GM12878 (cell line): Measurements from ENCODE around the gene PAQR5.

Source experiments
- ATF2 ChIP-seq: IDR thresholded peaks from 2 replicates; pipeline ENCODE4 v1.6.1; 2012; ENCODE audit warnings: low read length, inconsistent platforms
- ATF3 ChIP-seq: IDR thresholded peaks from 2 replicates; pipeline ENCODE4 v1.6.1; 2011; ENCODE audit warnings: low read depth, mild to moderate bottlenecking, low read length, moderate library complexity, borderline replicate concordance; ENCODE audit errors: extremely low read depth
- CTCF ChIP-seq, 3 experiments: IDR thresholded peaks in 2 of 3; conservative IDR thresholded peaks in 1 of 3; 2 replicates each; pipeline ENCODE4 v1.5.1; 2011; ENCODE audit warnings: low read depth in 3 of 3, low read length in 3 of 3, mild to moderate bottlenecking in 3 of 3, control low read depth in 2 of 3, moderate library complexity in 2 of 3, inconsistent platforms in 1 of 3, mixed read lengths in 1 of 3; ENCODE audit not compliant: control insufficient read depth in 2 of 3, insufficient read depth in 1 of 3; ENCODE audit errors: extremely low read depth in 1 of 3
- EZH2 ChIP-seq: IDR thresholded peaks from 2 replicates; pipeline ENCODE4 v1.6.1; 2012; ENCODE audit warnings: low read depth, mild to moderate bottlenecking, control low read depth, inconsistent platforms, low read length, borderline replicate concordance; ENCODE audit not compliant: control insufficient read depth
- JUNB ChIP-seq: IDR thresholded peaks from 2 replicates; pipeline ENCODE4 v1.6.1; 2016; ENCODE audit warnings: antibody characterized with exemption, mild to moderate bottlenecking
- POLR2A ChIP-seq: IDR thresholded peaks from 2 replicates; pipeline ENCODE4 v1.6.1; 2011; ENCODE audit warnings: low read depth, mild to moderate bottlenecking, low read length
- POLR2AphosphoS5 ChIP-seq: IDR thresholded peaks from 2 replicates; pipeline ENCODE4 v1.6.1; 2011; ENCODE audit warnings: mild to moderate bottlenecking, low read length, inconsistent platforms
- SP1 ChIP-seq: IDR thresholded peaks from one replicate; pipeline ENCODE4 v1.6.1; 2011; ENCODE audit warnings: low read depth, low read length
- ZNF217 ChIP-seq: fragments of 450-650 bp; IDR thresholded peaks from 2 replicates; pipeline ENCODE4 v1.6.1; 2017; ENCODE audit warnings: antibody characterized with exemption, mild to moderate bottlenecking
- ZNF274 ChIP-seq: IDR thresholded peaks from one replicate; pipeline ENCODE4 v1.8.0; 2011; ENCODE audit not compliant: insufficient read length, insufficient read depth
- TF ChIP-seq, protein P1 (sequence below): fragments of 450-650 bp; IDR thresholded peaks from 2 replicates; pipeline ENCODE4 v1.6.1; 2017; ENCODE audit warnings: antibody characterized with exemption, mild to moderate bottlenecking, moderate library complexity
- TF ChIP-seq, protein P2 (sequence below): fragments of 450-650 bp; IDR thresholded peaks from 2 replicates; pipeline ENCODE4 v1.6.1; 2017; ENCODE audit warnings: mild to moderate bottlenecking, moderate library complexity
- TF ChIP-seq, protein P3 (sequence below): fragments of 450-650 bp; IDR thresholded peaks from 2 replicates; pipeline ENCODE4 v1.6.1; 2018; ENCODE audit warnings: borderline replicate concordance, mild to moderate bottlenecking; ENCODE audit not compliant: partially characterized antibody

DNA sequence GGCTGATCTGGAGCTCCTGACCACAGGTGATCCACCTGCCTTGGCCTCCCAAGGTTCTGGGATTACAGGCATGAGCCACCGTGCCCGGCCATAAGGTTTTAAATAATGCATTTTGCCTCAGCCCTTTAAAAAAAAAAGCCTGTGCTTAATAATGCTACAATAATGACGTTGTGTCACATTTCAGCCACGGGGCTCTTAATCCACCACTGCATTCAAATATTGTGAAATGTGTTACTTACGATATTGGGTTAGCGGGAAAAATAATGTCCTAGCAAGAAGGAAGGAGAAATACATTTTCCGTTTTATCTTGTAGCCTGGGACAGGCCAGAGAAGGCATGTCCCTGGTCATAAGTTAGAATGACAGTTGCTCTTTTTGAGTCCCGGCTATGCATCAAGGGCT lies 17.6 kb downstream of the PAQR5 start:
- TF ChIP-seq ZNF274 (no peak), CTCF (IDR thresholded peaks at IDR 0.05 in 2 of 3, conservative IDR thresholded peaks at IDR 0.05 in 1 of 3; ENCODE audit: control insufficient read depth in 2 of 3, extremely low read depth in 1 of 3, insufficient read depth in 1 of 3, low read depth in 3 of 3, low read length in 3 of 3) (no peak), ZNF217 (no peak), EZH2 (no peak), POLR2AphosphoS5 (no peak), POLR2A (no peak), ATF2 (no peak), ATF3 (no peak), SP1 (no peak), JUNB (no peak)
- TF ChIP-seq, protein P1, sequence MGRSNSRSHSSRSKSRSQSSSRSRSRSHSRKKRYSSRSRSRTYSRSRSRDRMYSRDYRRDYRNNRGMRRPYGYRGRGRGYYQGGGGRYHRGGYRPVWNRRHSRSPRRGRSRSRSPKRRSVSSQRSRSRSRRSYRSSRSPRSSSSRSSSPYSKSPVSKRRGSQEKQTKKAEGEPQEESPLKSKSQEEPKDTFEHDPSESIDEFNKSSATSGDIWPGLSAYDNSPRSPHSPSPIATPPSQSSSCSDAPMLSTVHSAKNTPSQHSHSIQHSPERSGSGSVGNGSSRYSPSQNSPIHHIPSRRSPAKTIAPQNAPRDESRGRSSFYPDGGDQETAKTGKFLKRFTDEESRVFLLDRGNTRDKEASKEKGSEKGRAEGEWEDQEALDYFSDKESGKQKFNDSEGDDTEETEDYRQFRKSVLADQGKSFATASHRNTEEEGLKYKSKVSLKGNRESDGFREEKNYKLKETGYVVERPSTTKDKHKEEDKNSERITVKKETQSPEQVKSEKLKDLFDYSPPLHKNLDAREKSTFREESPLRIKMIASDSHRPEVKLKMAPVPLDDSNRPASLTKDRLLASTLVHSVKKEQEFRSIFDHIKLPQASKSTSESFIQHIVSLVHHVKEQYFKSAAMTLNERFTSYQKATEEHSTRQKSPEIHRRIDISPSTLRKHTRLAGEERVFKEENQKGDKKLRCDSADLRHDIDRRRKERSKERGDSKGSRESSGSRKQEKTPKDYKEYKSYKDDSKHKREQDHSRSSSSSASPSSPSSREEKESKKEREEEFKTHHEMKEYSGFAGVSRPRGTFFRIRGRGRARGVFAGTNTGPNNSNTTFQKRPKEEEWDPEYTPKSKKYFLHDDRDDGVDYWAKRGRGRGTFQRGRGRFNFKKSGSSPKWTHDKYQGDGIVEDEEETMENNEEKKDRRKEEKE, result no peak
- TF ChIP-seq, protein P2, sequence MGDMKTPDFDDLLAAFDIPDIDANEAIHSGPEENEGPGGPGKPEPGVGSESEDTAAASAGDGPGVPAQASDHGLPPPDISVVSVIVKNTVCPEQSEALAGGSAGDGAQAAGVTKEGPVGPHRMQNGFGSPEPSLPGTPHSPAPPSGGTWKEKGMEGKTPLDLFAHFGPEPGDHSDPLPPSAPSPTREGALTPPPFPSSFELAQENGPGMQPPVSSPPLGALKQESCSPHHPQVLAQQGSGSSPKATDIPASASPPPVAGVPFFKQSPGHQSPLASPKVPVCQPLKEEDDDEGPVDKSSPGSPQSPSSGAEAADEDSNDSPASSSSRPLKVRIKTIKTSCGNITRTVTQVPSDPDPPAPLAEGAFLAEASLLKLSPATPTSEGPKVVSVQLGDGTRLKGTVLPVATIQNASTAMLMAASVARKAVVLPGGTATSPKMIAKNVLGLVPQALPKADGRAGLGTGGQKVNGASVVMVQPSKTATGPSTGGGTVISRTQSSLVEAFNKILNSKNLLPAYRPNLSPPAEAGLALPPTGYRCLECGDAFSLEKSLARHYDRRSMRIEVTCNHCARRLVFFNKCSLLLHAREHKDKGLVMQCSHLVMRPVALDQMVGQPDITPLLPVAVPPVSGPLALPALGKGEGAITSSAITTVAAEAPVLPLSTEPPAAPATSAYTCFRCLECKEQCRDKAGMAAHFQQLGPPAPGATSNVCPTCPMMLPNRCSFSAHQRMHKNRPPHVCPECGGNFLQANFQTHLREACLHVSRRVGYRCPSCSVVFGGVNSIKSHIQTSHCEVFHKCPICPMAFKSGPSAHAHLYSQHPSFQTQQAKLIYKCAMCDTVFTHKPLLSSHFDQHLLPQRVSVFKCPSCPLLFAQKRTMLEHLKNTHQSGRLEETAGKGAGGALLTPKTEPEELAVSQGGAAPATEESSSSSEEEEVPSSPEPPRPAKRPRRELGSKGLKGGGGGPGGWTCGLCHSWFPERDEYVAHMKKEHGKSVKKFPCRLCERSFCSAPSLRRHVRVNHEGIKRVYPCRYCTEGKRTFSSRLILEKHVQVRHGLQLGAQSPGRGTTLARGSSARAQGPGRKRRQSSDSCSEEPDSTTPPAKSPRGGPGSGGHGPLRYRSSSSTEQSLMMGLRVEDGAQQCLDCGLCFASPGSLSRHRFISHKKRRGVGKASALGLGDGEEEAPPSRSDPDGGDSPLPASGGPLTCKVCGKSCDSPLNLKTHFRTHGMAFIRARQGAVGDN, result no peak
- TF ChIP-seq, protein P3, sequence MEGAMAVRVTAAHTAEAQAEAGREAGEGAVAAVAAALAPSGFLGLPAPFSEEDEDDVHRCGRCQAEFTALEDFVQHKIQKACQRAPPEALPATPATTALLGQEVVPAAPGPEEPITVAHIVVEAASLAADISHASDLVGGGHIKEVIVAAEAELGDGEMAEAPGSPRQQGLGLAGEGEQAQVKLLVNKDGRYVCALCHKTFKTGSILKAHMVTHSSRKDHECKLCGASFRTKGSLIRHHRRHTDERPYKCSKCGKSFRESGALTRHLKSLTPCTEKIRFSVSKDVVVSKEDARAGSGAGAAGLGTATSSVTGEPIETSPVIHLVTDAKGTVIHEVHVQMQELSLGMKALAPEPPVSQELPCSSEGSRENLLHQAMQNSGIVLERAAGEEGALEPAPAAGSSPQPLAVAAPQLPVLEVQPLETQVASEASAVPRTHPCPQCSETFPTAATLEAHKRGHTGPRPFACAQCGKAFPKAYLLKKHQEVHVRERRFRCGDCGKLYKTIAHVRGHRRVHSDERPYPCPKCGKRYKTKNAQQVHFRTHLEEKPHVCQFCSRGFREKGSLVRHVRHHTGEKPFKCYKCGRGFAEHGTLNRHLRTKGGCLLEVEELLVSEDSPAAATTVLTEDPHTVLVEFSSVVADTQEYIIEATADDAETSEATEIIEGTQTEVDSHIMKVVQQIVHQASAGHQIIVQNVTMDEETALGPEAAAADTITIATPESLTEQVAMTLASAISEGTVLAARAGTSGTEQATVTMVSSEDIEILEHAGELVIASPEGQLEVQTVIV, result no peak
